OCI-LY1 (cell line): ENCODE data around the gene KLHL26.

ENCODE experiments used
- H2AFZ ChIP-seq: fragments of 200-600 bp; sonication (generic), shearing (Covaris generic); 2 replicates; pipeline ENCODE4 v1.6.0; 2014; ENCODE audit warnings: antibody characterized with exemption, mild to moderate bottlenecking, low read length
- H3F3A ChIP-seq: fragments of 200-600 bp; sonication (generic), shearing (Covaris generic); 2 replicates; pipeline ENCODE4 v1.6.0; 2014; ENCODE audit warnings: mild to moderate bottlenecking, antibody characterized with exemption, low read length, moderate library complexity; ENCODE audit not compliant: insufficient read depth
- H3K27ac ChIP-seq: fragments of 200-600 bp; sonication (generic); 2 replicates; pipeline ENCODE4 v1.5.1; 2014; ENCODE audit warnings: low read length, mixed run types, mild to moderate bottlenecking, low read depth; ENCODE audit not compliant: poor library complexity, severe bottlenecking
- H3K27me3 ChIP-seq: fragments of 200-600 bp; sonication (generic); 2 replicates; pipeline ENCODE4 v1.6.0; 2014; ENCODE audit warnings: antibody characterized with exemption, mild to moderate bottlenecking, low read length, moderate library complexity; ENCODE audit not compliant: insufficient read depth
- H3K36me3 ChIP-seq: fragments of 200-600 bp; sonication (generic); 2 replicates; pipeline ENCODE4 v1.6.1; 2014; ENCODE audit warnings: mild to moderate bottlenecking, antibody characterized with exemption, low read length, moderate library complexity, mixed read lengths; ENCODE audit not compliant: insufficient read depth
- H3K4me1 ChIP-seq: fragments of 200-600 bp; sonication (generic); 2 replicates; pipeline ENCODE4 v1.5.1; 2014; ENCODE audit warnings: mild to moderate bottlenecking, low read length, moderate library complexity; ENCODE audit not compliant: insufficient read depth, severe bottlenecking
- H3K4me2 ChIP-seq: fragments of 200-600 bp; sonication (generic), shearing (Covaris generic); 2 replicates; pipeline ENCODE4 v1.6.1; 2014; ENCODE audit warnings: low read length
- H3K4me3 ChIP-seq: fragments of 200-600 bp; sonication (generic); 2 replicates; pipeline ENCODE4 v1.5.1; 2014; ENCODE audit warnings: low read length, low read depth, mild to moderate bottlenecking, mixed read lengths; ENCODE audit not compliant: poor library complexity, severe bottlenecking
- H3K79me2 ChIP-seq: fragments of 200-600 bp; shearing (Covaris generic); 2 replicates; pipeline ENCODE4 v1.6.1; 2016; ENCODE audit warnings: mixed run types, low read length, mixed read lengths; ENCODE audit not compliant: insufficient read depth
- H3K9ac ChIP-seq: fragments of 200-600 bp; sonication (generic), shearing (Covaris generic); 2 replicates; pipeline ENCODE4 v1.6.1; 2014; ENCODE audit warnings: mild to moderate bottlenecking, low read length, mixed read lengths
- H3K9me2 ChIP-seq: fragments of 200-600 bp; sonication (generic), shearing (Covaris generic); 2 replicates; pipeline ENCODE4 v1.6.1; 2014; ENCODE audit warnings: low read depth, mild to moderate bottlenecking, low read length, mixed read lengths
- H3K9me3 ChIP-seq: fragments of 200-600 bp; shearing (Covaris generic); 2 replicates; pipeline ENCODE4 v1.6.1; 2014; ENCODE audit warnings: low read length, mixed read lengths
- H4K20me1 ChIP-seq: fragments of 200-600 bp; sonication (generic), shearing (Covaris generic); 2 replicates; pipeline ENCODE4 v1.6.0; 2016; ENCODE audit warnings: mild to moderate bottlenecking, low read length; ENCODE audit not compliant: insufficient read depth
- CTCF ChIP-seq: fragments of 200-600 bp; sonication (generic), shearing (Covaris generic); IDR thresholded peaks from 2 replicates; pipeline ENCODE4 v1.5.1; 2017; ENCODE audit warnings: mild to moderate bottlenecking, antibody characterized with exemption, low read length, moderate library complexity, mixed read lengths
- EZH2 ChIP-seq: fragments of 200-600 bp; sonication (generic), shearing (Covaris generic); IDR thresholded peaks from 2 replicates; pipeline ENCODE4 v1.8.0; 2017; ENCODE audit warnings: borderline replicate concordance, mixed run types, mild to moderate bottlenecking, antibody characterized with exemption, low read length, moderate library complexity, mixed read lengths

The KLHL26 gene

DNA sequence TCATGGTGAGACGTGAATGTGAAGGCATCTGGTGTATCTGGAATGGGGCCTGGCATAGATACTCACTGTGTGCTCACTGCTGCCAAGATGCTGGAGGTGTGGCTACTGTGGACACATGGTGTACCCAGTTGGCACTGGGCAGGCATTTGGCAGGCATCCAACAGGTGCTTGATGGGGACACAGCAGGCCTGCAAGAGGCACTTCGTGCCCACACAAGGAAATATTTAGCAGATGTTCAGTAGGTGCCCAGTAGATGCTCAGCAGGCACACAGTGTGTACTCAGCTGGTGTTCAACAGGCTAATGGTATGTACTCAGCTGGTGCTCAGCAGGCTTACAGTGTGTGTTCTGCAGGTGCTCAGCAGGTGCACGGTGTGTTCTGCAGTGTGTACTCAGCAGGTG, 60.9 kb downstream of the KLHL26 start:
- no peak for TF ChIP-seq CTCF
- TF ChIP-seq EZH2, result no peak

GRCh38 chr19:18698321-18699167, 61.7 kb downstream of the KLHL26 start:
- Histone ChIP-seq H3K4me1 (peaks cover 24% of the 10 kb centered on the region), H3K4me2 (no peak overlapping the region), H3F3A (no peaks in the 10 kb centered on the region), H4K20me1 (no peaks in the 10 kb centered on the region), H3K36me3 (no peaks in the 10 kb centered on the region), H3K4me3 (no peak overlapping the region), H3K79me2 (no peaks in the 10 kb centered on the region), H2AFZ (no peak overlapping the region), H3K9me2 (no peaks in the 10 kb centered on the region), H3K27ac (no peak overlapping the region), H3K9ac (no peak overlapping the region), H3K9me3 (no peaks in the 10 kb centered on the region), H3K27me3 (0 out of 2 replicates have a peak, but pooled peaks cover 3% of the 10 kb centered on the region)
- TF ChIP-seq EZH2, result no peak
- TF ChIP-seq CTCF, result no peak

More for the DNA sequence above, 60.9 kb downstream of the KLHL26 start:
- Histone ChIP-seq H3K36me3 (no peaks in the 10 kb centered on the region), H3K4me3 (no peak overlapping the region), H3K27ac (no peak overlapping the region), H3K27me3 (0 out of 2 replicates have a peak, but pooled peaks cover 3% of the 10 kb centered on the region), H2AFZ (no peak overlapping the region), H3K79me2 (no peaks in the 10 kb centered on the region), H3K4me1 (peaks cover 24% of the 10 kb centered on the region), H4K20me1 (no peaks in the 10 kb centered on the region), H3F3A (no peaks in the 10 kb centered on the region), H3K9ac (no peak overlapping the region), H3K9me3 (no peaks in the 10 kb centered on the region), H3K9me2 (no peaks in the 10 kb centered on the region), H3K4me2 (no peak overlapping the region)

GRCh38 chr19:18699403-18700054, 62.7 kb downstream of the KLHL26 start:
- Histone ChIP-seq H2AFZ (no peak overlapping the region), H3K9ac (no peak overlapping the region), H3K4me3 (no peak overlapping the region), H3K4me1 (peaks cover 24% of the 10 kb centered on the region), H3K9me3 (no peaks in the 10 kb centered on the region), H3K79me2 (no peaks in the 10 kb centered on the region), H3K27me3 (0 out of 2 replicates have a peak, but pooled peaks cover 3% of the 10 kb centered on the region), H3K27ac (peak overlapping the region; percentile 80), H3K36me3 (no peaks in the 10 kb centered on the region), H4K20me1 (no peaks in the 10 kb centered on the region), H3K4me2 (peak overlapping the region; percentile 75; the same call in 1 of the 2 replicates), H3K9me2 (no peaks in the 10 kb centered on the region), H3F3A (no peaks in the 10 kb centered on the region)
- TF ChIP-seq EZH2 (no peak), CTCF (no peak)
